ENCODE data around the gene PTGIR.

PTGIR gene

DNA sequence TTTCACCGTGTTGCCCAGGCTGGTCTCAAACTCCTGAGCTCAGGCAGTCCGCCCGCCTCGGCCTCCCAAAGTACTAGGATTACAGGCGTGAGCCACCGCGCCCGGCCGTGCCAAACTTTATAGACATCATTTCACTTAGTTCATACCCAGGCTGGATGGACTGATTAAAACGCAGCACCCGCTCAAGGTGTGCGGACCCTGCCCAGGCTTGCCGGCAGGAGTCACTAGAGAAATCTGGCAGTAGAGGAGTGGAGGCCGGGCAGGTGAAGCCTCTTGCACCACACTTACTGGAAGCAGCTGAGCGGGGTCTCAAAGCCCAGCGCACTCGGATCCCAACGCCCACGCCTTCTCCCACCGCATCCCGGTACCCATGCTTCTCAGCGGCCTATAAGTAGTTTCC is 11.4 kb downstream of the PTGIR start:
- DNase-seq = no peak

DNA sequence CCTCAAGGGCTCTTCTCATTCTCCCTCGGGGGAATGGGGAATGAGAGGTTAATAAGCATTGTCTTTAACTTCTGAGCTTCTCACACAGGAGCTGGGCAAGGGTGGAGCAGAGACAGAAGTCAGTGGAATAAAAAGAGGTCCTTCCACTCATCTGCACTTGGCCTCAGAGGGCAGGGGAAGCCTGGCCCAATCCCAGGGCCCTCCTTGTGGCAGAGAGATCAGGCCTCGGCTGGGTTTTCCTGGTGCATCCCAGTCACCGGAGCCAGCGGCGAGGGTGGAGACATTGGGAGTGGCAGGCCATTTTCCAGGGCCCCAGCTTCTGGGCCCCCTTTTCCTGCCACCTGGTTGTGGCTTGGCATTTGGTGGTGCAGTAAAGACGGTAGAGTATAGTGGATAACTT is 13.1 kb downstream of the PTGIR start:
- no peak for DNase-seq

DNA sequence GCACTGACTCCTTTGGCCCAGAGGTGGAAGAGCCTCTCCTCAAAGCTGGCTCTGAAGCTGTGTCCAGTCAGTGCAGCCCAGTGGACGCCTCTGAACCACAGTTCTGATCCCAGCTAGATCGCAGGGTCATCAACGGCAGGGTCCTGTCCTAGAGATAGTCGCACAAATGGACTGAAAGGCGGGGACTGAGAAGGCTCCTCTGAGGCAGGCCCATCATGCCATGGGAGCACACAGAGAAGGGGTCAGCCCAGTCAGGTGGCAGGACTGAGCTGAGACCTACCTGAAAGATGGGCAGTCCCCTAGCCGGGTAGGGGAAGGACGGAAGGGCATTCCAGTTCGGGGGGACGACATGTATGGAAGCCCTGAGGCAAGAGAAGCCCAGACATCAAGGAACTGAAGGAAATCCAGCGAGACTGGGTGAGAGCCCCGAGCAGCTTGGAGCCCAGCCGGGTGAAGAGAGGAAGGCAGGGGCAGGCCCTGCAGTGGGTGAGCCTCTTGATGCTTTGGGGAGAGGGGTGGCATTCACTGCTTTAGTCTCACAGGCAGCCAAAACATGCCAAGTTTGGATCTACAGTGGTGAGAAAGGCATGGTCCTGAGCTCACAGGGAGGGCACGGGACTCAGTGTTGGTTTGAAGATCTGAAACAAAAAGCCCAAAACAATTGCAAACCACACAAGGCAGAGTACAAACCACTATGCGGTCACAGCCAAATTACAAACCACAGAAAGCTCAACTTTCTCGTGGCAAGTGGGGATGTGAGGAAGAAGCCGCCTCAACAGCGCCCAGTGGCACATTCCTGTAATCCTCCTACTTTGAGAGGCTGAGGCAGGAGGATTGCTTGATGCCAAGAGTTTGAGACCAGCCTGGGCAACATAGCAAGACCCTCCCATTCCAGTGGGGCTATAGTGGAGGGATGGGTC is 13.8 kb downstream of the PTGIR start:
- no peak for DNase-seq

DNA sequence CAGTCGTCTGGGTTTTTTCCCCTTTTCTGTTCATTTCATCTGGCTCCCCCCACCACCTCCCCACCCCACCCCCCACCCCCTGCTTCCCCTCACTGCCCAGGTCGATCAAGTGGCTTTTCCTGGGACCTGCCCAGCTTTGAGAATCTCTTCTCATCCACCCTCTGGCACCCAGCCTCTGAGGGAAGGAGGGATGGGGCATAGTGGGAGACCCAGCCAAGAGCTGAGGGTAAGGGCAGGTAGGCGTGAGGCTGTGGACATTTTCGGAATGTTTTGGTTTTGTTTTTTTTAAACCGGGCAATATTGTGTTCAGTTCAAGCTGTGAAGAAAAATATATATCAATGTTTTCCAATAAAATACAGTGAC is 14.5 kb downstream of the PTGIR start:
- no peak for DNase-seq

DNA sequence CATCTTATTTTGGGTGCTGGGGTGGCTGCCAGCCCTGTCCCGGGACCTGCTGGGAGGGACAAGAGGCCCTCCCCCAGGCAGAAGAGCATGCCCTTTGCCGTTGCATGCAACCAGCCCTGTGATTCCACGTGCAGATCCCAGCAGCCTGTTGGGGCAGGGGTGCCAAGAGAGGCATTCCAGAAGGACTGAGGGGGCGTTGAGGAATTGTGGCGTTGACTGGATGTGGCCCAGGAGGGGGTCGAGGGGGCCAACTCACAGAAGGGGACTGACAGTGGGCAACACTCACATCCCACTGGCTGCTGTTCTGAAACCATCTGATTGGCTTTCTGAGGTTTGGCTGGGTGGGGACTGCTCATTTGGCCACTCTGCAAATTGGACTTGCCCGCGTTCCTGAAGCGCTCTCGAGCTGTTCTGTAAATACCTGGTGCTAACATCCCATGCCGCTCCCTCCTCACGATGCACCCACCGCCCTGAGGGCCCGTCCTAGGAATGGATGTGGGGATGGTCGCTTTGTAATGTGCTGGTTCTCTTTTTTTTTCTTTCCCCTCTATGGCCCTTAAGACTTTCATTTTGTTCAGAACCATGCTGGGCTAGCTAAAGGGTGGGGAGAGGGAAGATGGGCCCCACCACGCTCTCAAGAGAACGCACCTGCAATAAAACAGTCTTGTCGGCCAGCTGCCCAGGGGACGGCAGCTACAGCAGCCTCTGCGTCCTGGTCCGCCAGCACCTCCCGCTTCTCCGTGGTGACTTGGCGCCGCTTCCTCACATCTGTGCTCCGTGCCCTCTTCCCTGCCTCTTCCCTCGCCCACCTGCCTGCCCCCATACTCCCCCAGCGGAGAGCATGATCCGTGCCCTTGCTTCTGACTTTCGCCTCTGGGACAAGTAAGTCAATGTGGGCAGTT is 15.1 kb downstream of the PTGIR start:
- DNase-seq = no peak

DNA sequence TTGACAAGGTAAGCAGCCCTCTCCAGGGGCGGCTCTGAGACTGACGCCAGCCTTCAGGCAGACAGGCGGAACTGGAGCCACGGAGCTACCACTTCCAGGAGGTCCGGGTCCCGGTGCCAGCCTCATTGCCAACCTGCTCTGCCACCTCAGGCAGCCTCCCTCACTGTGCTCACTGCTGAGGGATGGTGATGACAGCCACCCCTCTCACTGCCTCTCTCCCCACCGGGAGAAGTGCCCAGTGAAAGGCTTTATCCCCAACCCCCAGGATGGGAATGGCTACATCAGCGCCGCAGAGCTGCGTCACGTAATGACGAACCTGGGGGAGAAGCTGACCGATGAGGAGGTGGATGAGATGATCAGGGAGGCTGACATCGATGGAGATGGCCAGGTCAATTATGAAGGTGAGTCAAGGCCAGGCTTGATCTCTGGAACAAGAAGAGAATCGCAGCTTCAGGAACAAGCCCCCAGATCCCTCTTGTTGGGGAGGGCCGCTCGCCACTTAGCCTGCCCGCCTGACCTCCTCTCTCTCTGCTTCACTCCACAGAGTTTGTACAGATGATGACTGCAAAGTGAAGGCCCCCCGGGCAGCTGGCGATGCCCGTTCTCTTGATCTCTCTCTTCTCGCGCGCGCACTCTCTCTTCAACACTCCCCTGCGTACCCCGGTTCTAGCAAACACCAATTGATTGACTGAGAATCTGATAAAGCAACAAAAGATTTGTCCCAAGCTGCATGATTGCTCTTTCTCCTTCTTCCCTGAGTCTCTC is 16.1 kb downstream of the PTGIR start:
- no peak for DNase-seq

DNA sequence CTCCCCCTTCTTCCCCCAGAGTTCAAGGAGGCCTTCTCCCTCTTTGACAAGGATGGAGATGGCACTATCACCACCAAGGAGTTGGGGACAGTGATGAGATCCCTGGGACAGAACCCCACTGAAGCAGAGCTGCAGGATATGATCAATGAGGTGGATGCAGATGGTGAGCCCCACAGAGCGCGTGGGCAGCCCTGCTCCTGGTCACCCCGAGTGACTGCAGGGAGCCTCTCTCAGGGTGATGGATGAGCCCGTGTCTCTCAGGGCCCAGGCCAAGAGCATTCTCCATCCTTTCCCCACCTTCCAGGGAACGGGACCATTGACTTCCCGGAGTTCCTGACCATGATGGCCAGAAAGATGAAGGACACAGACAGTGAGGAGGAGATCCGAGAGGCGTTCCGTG is 16.7 kb downstream of the PTGIR start:
- no peak for DNase-seq

DNA sequence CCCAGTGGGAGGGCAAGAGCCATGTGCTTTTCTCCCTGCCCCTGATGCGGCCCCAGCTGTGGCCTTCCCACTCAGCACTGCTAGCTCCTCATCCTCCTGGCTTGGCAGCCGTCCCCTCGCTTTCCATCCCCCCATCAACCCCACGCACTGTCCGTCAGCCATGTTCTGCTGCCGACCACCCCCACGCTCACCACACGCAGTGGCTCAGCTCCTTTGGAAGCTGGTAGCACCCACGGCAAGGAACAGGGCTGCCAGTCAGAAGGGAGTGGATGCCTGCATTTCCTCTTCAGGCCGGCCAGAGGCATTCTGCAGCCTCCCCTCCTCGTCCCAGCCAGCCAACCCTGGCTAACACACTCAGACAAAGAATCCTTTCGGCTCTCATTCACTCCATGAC is 17.4 kb downstream of the PTGIR start:
- DNase-seq = no peak

DNA sequence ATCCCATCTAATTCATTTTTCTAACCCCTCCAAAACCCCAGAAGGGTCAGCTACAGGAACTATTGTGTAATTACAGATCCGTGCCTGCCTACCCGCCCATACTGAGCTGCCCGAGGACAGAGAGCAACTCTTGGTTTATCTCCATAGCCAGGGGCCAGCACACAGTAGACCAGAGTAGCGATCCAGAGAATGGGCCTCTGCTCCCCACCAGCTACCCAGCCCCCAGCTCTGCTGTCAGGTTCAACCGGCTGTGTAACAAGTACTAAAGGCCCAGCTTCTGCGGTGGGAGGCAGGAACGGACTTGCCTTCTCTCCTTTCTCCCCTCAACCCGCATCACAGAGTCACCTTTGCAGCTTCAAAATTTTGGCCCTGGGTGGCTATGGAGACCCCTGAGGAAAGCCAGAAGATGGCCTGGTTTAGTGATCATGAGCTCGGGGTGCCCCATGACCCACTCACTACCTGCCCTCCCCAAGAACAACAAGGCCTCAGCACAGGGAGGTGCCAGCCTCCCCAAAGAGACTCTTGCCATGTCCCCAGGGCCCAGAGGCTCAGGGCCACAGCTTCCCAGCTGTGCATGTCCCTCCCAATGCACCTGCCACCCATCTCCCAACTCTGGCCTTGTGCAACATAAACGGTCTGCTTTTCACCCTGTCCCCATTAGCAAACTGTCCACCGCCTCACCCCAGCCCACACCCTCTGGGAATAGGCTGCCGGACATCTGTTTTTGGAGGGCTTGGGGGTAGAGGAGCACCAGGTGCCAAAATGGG is 18.0 kb downstream of the PTGIR start:
- DNase-seq = no peak

DNA sequence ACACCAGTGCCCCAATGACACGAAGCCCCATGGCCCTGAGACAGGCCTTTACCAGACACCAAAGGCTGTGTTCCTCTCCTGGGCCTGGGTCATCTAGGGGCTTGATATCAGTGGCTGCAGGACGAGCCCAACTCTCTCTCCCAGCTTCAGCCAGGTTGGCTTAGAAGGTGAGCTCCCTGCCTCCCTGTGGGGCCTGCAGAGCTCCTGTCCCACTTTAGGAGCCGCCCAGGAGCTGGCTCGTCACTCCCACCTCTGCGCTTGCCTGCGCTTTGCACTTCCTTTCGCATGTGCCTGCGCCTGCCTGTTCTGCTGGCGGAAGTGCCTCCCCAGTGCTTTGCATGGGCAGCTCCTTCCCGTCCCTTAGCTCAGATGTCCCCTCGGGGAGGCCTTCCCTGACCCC is 18.9 kb downstream of the PTGIR start:
- no peak for DNase-seq

DNA sequence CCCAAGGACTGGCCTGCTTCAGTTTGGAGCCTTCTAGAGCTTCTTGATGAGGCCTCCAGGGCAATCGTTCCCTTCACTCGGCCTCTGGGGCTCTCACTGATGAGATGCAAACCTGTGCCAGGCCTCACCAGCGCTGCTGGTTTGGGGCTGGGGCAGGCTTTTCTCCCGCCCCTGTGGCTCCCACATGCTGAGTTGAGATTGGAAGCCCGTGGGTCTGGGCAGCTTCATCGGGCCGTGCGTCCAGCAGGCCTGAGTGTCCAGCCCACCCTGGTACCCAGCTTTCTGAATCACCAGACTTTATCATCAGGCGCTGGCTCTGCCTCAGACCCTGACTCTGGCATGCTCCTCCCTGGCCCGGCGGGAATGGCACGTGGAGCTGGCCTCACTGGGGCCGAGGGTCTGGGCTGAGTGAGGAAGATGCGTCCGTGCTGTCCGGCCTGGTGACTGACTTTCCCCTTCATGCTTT is 19.5 kb downstream of the PTGIR start:
- no peak for DNase-seq

DNA sequence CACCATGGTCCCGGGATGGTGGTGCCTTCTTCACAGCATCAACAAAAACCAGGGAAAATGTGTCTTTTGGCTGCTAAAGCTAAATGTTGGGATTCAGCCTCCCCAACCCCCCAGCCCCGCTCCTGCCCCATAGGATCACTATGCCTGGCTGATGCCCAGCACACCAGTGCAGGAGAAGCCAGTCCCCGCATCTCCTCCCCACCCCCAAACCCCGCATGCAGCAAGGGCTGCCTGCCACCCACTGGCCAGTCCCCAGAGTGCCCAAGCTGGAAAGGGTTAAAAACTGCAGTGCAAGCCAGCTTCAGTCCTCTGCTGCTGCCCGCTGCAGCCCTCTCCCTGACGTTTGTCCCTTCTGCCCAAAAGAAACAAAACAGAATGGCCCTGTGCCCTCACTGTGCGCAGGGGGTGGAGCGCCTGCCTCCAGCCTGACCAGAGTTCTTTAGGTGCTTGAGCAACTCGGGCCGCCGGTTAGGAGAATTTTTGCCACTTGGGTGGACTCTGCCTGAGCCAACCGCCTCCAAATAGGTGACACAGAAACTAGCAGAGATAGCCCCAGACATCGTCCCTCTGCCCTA is 20.0 kb downstream of the PTGIR start:
- no peak for DNase-seq

DNA sequence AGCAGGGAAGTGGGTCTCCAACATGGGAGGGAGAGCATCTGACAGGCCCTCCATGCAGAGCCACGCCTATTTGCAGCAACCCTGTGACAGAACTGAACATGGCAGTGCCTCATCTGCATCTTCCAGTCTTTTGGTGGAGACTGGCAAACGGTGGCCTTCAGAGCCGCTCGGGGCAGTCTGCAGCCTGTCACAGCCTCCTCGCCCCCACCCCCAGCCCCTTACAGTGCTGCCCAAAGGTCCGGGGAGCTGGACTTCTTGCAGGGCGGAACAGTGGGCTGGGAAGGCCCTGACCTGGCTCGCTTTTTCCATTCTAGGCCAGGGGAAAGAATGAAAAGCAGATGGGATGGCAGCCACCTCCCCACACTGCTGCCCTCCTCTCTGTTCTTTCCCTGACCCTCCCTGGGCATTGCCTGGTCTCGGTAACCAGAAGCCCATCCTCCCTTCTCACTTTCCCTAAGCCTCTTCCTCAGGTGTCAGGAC is 21.1 kb downstream of the PTGIR start:
- no peak for DNase-seq

DNA sequence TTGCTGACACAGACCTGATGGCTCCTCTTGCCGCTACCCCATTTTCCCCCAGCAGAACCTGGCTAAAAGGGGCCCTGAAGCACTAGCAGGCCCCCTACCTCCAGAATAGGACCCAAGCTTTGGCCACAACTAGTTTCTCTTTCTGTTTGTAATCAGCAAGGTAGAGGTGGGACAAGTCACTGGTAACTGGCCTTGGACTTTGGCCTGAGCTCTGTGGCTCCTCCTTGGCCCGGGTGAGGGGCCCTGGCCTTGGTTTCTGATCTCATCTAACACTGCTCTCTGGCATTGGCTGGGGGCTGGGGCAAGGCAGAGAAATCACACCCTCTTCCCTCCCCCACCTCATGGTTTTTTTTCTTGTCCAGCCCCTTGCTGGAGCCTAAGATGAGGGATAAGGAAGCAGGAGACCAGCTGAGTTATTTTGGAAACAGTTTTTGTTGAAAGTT is 21.7 kb downstream of the PTGIR start:
- peak; percentile 24 for DNase-seq

DNA sequence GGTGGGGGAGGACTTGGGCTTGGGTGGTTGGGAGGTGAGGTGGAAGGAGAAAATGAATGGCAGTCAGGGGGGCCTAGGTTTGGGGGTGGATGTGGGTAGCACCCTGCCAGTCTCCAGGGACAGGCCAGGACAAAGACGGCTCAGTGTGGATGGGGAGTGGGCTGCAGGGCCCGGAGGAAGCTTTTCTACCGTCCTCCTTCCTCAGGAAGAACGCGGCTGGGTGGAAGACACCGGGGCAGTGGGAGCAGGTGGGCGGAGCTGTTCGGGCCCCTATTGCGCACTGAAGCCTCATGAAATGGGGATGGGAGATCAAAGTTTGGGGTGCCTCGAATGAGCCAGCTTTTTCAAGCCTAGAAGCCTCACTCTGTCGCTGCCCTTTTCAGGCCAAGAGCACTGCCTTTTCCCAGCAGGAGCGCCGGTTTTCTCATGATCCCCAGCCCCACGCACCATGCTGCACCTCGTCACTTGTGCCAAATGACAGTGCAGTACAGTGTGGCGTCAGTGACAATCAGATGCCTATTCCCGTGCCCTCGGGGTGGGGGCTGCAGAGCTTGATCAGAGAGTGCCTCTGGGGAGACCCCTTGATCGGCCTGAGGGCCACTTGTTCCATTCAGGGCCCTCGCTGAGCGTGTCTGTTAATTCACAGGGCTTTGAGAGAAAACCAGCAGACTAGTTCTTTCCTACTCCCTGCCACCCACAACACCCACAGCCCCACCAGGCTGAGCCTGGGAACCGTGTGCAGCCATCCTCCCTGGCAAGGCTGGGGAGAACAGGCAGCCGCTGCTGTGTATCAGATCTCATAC is 22.3 kb downstream of the PTGIR start:
- DNase-seq = peak; percentile 39

DNA sequence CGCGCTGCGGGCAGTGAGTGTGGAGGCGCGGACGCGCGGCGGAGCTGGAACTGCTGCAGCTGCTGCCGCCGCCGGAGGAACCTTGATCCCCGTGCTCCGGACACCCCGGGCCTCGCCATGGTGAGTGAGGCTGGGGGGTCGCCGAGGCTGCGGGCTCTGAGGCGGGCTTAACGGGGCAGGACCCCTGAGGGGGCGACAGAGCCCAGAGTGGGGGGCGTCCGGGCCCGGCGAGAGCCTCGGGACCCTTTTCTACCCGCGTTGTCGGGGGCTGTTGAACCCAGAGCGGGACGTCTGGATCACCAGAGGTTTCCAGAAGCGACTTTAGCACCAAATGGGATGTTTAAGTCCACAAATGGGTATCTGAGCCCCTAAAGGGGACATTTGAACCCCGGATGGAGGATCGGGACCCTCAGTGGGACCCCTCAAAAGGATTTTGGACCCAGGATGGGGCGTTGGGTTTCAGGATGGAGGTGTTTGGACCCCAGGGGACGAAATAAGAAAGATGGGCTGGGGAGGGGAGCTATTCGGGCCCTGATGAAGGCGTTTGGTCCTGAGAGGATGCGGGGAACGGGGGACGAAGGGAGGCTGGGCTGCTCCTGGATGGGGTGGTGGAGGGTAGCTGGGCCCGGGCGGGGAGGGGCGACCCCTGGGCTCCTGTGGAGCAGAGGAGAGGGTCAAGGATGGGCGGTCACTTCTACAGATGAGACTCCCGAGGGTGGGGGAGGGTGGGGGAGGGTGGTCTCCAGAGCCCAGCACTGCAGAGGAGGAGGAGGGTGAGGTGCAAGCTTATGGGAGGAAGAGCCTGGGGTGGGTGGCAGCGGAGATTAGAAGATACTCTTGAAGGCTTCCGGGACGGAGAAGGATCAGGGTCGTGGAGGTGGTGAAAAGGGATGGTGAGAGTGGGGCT is 23.3 kb downstream of the PTGIR start, which contains the start of gene CALM3:
TSS of gene CALM3 (plus strand) at position 13 of the 907 bp plus-strand sequence. CDS start at position 118, 105 bp downstream.
- DNase-seq = peak; percentile 24

DNA sequence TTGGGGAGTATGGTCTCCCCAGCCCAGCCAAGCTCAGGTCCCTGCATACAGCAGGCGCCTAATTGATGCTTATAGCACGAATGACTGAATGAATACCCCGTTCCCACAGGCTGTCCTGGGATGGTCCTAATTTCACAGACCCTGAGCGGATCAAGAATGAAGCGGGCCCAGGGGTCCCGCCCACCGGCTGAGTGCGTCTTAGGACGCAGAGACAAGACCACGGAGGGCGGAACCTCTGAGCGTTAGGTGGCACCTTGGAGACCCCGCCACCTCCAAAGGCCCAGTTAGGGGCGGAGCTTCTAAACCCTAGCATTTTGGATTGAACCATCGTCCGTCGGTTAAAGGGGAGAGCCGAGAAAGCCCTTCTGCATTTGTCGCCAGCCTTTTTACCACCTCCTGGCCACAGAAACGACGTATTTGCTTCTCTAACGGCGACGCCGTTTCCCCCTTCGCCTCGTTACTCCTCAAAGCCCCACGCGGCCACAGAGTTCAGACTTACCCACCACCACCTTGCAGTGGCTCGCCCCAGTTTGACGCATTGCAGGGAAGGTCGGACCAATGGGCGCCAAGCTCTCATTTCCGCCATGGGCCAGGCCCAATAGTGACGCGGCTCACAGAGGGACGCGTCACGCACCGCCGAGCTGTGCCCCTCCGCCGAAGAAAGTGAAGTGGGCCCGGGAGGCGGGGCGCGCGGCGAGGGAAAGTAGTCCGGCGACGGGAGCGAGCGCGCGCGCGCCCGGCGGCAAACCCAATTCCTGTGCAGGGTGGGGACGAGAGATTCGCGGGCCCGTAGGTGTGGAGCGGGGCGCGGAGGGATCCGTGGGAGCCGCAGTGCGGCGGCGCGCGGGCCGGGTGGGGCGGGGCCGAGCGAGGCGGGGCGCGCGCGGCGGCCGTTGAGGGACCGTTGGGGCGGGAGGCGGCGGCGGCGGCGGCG is 24.2 kb downstream of the PTGIR start:
- DNase-seq = peak; percentile 98

DNA sequence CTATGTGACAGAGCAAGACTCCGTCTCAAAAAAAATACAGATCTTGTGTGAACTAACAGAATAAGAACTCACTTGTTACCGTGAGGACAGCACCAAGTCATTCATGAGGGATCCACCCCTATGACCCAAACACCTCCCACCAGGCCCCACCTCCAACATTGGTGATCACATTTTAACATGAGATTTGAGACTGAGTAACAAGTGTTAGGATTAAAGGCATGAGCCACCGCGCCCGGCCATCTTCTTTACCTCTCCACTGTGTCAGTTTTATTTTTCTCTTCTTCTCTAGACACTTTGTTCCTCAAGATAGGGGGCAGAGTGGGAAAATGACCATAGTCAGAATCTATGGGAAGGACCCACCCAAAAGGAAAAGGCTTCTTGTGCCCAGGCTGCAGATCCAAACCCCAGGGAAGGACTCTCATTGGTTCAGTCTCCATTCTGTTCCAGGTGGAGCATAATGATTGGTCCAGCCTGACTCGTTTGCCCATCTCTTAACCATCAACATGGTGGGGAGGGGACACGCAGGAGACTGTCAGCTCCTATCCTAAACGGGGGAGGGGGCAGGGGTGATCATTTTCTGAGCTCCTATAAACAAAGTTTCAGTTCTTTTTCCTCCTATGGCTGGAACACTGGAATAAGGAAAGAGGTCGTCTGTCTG is 25.0 kb downstream of the PTGIR start:
- DNase-seq = peak; percentile 31

Measured in hematopoietic multipotent progenitor cell treated with erythropoietin and hydrocortisone succinate and interleukin-3 and kit ligand, for 8 days (in vitro differentiated cells).